HAP-1 (cell line): ENCODE measurements around the gene DPP10.
A peak's percentile ranks its signal among the peaks of the same experiment; 100 is the strongest.

Experiments
- DNase-seq, 2 experiments: peaks; one replicate each; pipeline ENCODE4 v3.0.0-alpha.2; 2016 to 2020; ENCODE audit warnings: low spot score in 2 of 2
- H3K27me3 ChIP-seq: fragments of 250-450 bp; sonication (Bioruptor Pico); 2 replicates; pipeline ENCODE4 v1.5.1; 2020; ENCODE audit warnings: low read depth, mild to moderate bottlenecking, moderate library complexity
- H3K36me3 ChIP-seq: fragments of 250-450 bp; sonication (Bioruptor Pico); replicated peaks from 2 replicates; pipeline ENCODE4 v1.5.1; 2020; ENCODE audit warnings: mild to moderate bottlenecking
- H3K4me1 ChIP-seq: fragments of 250-450 bp; sonication (Bioruptor Pico); 2 replicates; pipeline ENCODE4 v1.5.1; 2020; ENCODE audit warnings: mild to moderate bottlenecking
- H3K4me3 ChIP-seq: fragments of 250-450 bp; sonication (Bioruptor Pico); 2 replicates; pipeline ENCODE4 v1.5.1; 2020; ENCODE audit warnings: mild to moderate bottlenecking, moderate library complexity
- H3K9me3 ChIP-seq: fragments of 250-450 bp; sonication (Bioruptor Pico); 2 replicates; pipeline ENCODE4 v1.5.1; 2020; ENCODE audit warnings: mild to moderate bottlenecking, moderate library complexity
- in situ Hi-C: fragments of 300-500 bp; cut with MboI; formaldehyde crosslinking; loops from 3 replicates; pipeline ENCODE4 v1.14.3; 2020; ENCODE audit warnings: low sequenced_read_pairs, inconsistent platforms, mixed read lengths

The DPP10 gene

DNA sequence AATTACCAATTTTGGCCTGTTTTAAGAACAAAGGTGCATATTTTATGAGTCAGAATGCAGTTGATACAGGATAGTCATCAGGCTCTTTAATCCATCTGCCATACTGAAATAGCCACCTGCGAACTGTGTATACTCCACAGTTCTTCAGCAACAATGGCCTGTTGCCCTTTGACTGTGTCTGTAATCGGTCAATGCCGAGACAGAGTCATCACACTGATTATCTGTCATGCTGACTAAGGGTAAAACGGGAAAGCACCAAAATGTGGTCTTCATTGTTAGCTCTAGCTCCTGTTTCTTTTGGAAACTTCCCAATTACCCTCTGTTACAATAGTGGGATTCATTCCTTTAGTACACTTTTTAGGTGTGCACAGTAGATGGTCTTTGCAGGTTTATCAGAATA is 871.7 kb downstream of the DPP10 start:
- in situ Hi-C loops, result no loop called here
- no peak for DNase-seq
- Histone ChIP-seq H3K9me3 (no peaks in the 10 kb centered on the region), H3K27me3 (no peaks in the 10 kb centered on the region), H3K36me3 (no peaks in the 10 kb centered on the region), H3K4me3 (no peak overlapping the region), H3K4me1 (peaks cover 4% of the 10 kb centered on the region; the same call in 1 of the 2 replicates)

DNA sequence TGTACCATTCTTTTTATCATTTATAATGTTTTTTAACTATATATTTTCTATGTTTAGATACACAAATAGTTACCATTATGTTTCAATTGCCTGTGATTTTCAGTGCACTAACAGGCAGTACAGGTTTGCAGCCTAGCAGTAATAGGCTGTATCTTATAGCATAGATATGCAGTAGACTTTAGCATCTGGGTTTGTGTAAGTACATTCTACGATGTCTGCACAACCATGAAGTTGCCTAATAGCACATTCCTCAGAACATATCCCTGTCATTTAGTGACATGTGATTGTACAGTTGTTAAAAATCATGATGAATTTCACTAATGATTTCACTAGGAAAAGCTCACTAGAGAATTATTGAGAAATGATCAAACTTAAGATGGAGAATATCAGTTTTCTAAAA is 884.6 kb downstream of the DPP10 start:
- no peaks in the 10 kb centered on the region for H3K9me3 ChIP-seq
- in situ Hi-C loops, result no loop called here
- H3K27me3 ChIP-seq, result no peaks in the 10 kb centered on the region
- DNase-seq, result no peak
- H3K4me1 ChIP-seq, result no peaks in the 10 kb centered on the region
- no peaks in the 10 kb centered on the region for H3K36me3 ChIP-seq
- no peak overlapping the region for H3K4me3 ChIP-seq

DNA sequence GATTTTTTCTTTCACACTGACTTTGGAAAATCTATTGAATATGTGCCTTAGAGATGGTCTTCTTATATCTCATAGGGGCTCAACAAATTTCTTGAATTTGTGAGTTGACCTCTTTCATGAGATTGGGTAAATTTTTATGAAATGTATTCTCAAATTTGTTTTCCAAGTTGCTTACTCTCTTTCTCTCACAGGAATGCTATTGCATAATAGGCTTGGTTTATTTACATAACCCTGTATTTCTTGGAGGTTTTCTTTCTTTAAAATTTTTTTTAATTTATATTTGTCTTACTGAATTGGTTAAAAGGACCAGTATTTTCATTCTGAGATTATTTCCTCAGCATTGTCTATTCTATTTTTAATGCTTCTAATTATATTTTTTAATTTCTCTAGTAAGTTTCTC is 917.1 kb downstream of the DPP10 start:
- Histone ChIP-seq H3K9me3 (peaks cover 9% of the 10 kb centered on the region; the same call in 1 of the 2 replicates), H3K4me1 (peaks cover 10% of the 10 kb centered on the region), H3K36me3 (no peaks in the 10 kb centered on the region; the same call in 1 of the 2 replicates), H3K4me3 (no peak overlapping the region), H3K27me3 (no peaks in the 10 kb centered on the region)
- DNase-seq, result no peak
- in situ Hi-C loops, result no loop called here

GRCh38 chr2:115364093-115364492 is 921.7 kb downstream of the DPP10 start:
- peaks cover 10% of the 10 kb centered on the region for H3K4me1 ChIP-seq
- H3K4me3 ChIP-seq, result no peak overlapping the region
- in situ Hi-C loops, result no loop called here
- H3K27me3 ChIP-seq, result no peaks in the 10 kb centered on the region
- no peaks in the 10 kb centered on the region for H3K36me3 ChIP-seq
- peak in 1 of 2 experiments; percentile 34 for DNase-seq
- H3K9me3 ChIP-seq, result no peaks in the 10 kb centered on the region

GRCh38 chr2:115369400-115369799 is 927.0 kb downstream of the DPP10 start:
- in situ Hi-C loops, result no loop called here
- H3K27me3 ChIP-seq, result no peaks in the 10 kb centered on the region
- H3K4me3 ChIP-seq, result no peak overlapping the region
- no peaks in the 10 kb centered on the region for H3K36me3 ChIP-seq
- no peak for DNase-seq
- H3K4me1 ChIP-seq, result no peaks in the 10 kb centered on the region; the same call in 1 of the 2 replicates
- peaks cover 3% of the 10 kb centered on the region for H3K9me3 ChIP-seq

DNA sequence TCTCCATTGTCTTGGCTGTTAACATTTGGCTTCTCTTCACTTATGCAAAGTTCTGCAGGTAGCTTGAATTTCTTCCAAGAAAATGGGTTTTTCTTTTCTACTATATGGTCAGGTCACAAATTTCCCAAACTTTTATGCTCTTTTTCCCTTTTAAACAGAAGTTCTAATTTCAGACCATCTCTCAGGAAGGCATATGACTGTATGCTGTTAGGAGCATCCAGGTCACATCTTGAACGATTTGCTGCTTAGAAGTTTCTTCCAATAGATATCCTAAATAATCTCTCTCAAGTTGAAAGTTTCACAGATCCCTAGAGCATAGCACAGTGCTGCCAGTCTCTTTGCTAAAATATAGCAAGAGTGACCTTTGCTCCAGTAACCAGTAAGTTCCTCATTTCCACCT is 932.5 kb downstream of the DPP10 start:
- Histone ChIP-seq H3K36me3 (no peaks in the 10 kb centered on the region), H3K9me3 (peaks cover 6% of the 10 kb centered on the region), H3K27me3 (no peaks in the 10 kb centered on the region), H3K4me3 (no peak overlapping the region), H3K4me1 (no peaks in the 10 kb centered on the region)
- in situ Hi-C loops, result no loop called here
- no peak for DNase-seq

DNA sequence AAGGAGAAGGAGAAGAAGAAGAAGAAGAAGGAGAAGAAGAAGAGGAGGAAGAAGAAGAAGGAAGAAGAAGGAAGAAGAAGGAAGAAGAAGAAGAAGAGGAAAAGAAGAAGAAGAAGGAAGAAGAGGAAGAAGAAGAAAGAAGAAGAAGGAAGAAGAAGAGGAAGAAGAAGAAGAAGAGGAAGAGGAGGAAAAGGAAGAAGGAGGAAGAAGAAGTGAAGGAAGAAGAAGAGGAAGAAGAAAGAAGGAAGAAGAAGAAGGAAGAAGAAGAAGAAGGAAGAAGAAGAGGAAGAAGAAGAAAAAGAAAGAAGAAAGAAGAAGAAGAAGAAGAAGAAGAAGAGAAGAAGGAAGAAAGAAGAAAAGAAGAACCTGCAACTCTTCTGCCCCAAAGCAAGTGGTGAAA is 942.0 kb downstream of the DPP10 start:
- Histone ChIP-seq H3K4me1 (peaks cover 7% of the 10 kb centered on the region; the same call in 1 of the 2 replicates), H3K4me3 (no peak overlapping the region), H3K27me3 (no peaks in the 10 kb centered on the region), H3K9me3 (no peaks in the 10 kb centered on the region), H3K36me3 (no peaks in the 10 kb centered on the region)
- in situ Hi-C loops, result no loop called here
- no peak for DNase-seq

DNA sequence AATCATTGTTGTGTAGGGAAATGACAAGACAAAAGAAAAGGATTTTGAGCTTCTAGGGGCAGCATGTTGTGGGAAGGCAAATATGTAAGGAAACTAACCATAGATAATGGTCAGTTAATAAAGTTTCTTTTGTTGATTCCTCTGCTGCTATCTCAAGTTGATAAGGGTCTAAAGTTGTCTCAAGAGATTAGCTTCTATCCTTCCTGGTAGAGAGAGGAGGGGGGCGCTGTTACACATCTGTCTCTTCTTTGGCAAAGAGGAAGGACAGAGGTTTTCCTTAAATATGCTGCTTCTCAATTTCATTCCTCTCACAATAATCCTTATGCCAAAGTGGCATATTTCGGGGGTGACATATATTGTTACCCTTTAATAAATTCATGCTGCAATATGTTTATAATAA is 944.0 kb downstream of the DPP10 start:
- in situ Hi-C loops, result no loop called here
- no peak for DNase-seq
- H3K4me3 ChIP-seq, result no peak overlapping the region
- H3K9me3 ChIP-seq, result no peaks in the 10 kb centered on the region
- peaks cover 7% of the 10 kb centered on the region; the same call in 1 of the 2 replicates for H3K4me1 ChIP-seq
- H3K27me3 ChIP-seq, result no peaks in the 10 kb centered on the region
- H3K36me3 ChIP-seq, result no peaks in the 10 kb centered on the region

- in situ Hi-C loops, result no loop called here
- H3K4me1 ChIP-seq, result peaks cover 14% of the 10 kb centered on the region
- H3K27me3 ChIP-seq, result no peaks in the 10 kb centered on the region
- H3K4me3 ChIP-seq, result no peak overlapping the region
- DNase-seq, result no peak
- H3K36me3 ChIP-seq, result no peaks in the 10 kb centered on the region
- H3K9me3 ChIP-seq, result no peaks in the 10 kb centered on the region
Observed at GRCh38 chr2:115389024-115389423, 946.6 kb downstream of the DPP10 start.

- Histone ChIP-seq H3K9me3 (no peaks in the 10 kb centered on the region), H3K4me1 (peaks cover 18% of the 10 kb centered on the region), H3K36me3 (no peaks in the 10 kb centered on the region), H3K4me3 (no peak overlapping the region), H3K27me3 (no peaks in the 10 kb centered on the region)
- no peak for DNase-seq
- in situ Hi-C loops, result no loop called here
Observed at GRCh38 chr2:115389898-115390565, 947.6 kb downstream of the DPP10 start.

DNA sequence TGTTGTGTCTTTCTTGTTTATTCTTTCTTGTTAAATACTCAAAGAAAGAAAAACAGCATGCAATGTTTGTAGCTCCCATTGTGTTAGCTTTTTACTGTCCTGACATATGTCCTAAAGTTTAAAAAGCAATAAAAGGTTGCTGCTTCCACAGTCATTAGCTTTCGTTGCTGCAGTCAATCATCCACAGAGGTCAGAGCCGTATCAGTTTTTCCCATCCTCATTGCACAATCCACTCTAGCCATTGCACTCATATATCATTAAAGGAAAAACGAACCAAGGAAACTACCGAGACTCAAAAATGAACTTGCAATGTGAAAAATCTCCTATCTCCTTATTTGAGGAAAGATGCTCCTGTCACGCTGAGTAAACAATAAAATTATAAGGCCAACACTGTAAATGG is 954.1 kb downstream of the DPP10 start:
- in situ Hi-C loops, result no loop called here
- DNase-seq, result no peak

DNA sequence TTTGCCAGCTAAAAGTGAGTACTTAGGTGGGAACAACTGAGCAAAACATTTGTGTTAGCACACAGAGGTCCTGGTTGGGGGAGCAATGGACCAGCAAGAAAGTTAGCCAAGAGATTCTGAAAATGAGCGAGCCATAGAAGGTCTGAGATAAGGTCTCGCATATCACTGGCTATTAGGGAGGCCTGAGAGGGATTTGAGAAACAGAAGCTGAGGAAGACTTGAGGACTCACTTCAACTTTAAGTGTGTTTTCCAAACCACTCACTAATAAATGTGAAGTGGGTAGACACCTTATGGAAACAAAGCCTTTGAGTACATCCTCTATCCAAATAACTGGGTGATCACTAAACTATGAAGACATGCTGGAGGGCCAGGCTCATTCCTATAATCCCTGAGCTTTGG is 958.5 kb downstream of the DPP10 start:
- H3K4me1 ChIP-seq, result no peaks in the 10 kb centered on the region
- DNase-seq, result no peak
- no peaks in the 10 kb centered on the region for H3K27me3 ChIP-seq
- H3K36me3 ChIP-seq, result 0 out of 2 replicates have a peak, but pooled peaks cover 3% of the 10 kb centered on the region
- H3K9me3 ChIP-seq, result no peaks in the 10 kb centered on the region
- H3K4me3 ChIP-seq, result no peak overlapping the region
- in situ Hi-C loops, result no loop called here

More for the DNA sequence above, 954.1 kb downstream of the DPP10 start:
- no peaks in the 10 kb centered on the region for H3K27me3 ChIP-seq
- no peaks in the 10 kb centered on the region for H3K36me3 ChIP-seq
- peaks cover 11% of the 10 kb centered on the region for H3K4me1 ChIP-seq
- no peak overlapping the region for H3K4me3 ChIP-seq
- H3K9me3 ChIP-seq, result no peaks in the 10 kb centered on the region

DNA sequence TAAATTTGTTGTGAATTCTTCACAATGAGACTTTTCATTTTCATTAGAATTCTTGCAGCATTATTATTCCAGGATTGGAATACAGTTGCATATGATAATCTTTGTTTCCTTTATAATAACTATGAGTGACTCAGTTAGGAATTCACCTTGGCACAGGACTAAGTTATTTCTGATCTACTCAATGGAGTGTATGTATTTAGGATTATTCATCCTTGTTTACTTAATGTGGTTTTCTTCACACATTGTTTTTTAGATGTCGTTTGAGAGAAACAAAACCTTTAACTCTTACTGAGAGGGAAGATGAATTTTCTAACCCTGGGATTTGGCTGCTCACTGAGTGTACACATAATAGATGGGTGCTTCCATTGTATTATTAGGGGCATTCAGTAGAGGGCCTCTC is 970.1 kb downstream of the DPP10 start:
- H3K36me3 ChIP-seq, result no peaks in the 10 kb centered on the region
- no peaks in the 10 kb centered on the region for H3K27me3 ChIP-seq
- no peak overlapping the region for H3K4me3 ChIP-seq
- H3K9me3 ChIP-seq, result no peaks in the 10 kb centered on the region
- H3K4me1 ChIP-seq, result no peaks in the 10 kb centered on the region
- in situ Hi-C loops, result no loop called here
- DNase-seq, result peak in 1 of 2 experiments; percentile 8

- H3K27me3 ChIP-seq, result no peaks in the 10 kb centered on the region
- in situ Hi-C loops, result no loop called here
- H3K36me3 ChIP-seq, result no peaks in the 10 kb centered on the region
- DNase-seq, result no peak
- no peak overlapping the region for H3K4me3 ChIP-seq
- no peaks in the 10 kb centered on the region for H3K4me1 ChIP-seq
- H3K9me3 ChIP-seq, result no peaks in the 10 kb centered on the region
Observed at GRCh38 chr2:115413791-115414190, 971.4 kb downstream of the DPP10 start.

GRCh38 chr2:115414466-115414865 is 972.0 kb downstream of the DPP10 start:
- Histone ChIP-seq H3K9me3 (no peaks in the 10 kb centered on the region), H3K4me1 (no peaks in the 10 kb centered on the region), H3K36me3 (no peaks in the 10 kb centered on the region), H3K27me3 (no peaks in the 10 kb centered on the region), H3K4me3 (no peak overlapping the region)
- DNase-seq, result no peak
- in situ Hi-C loops, result no loop called here
